22Rv1 (cell line): ENCODE data around the gene PNPLA7.

Experiments used
- H3K27ac ChIP-seq: fragments of 450-650 bp; 2 replicates; pipeline ENCODE4 v1.5.1; 2017
- CTCF ChIP-seq: fragments of 450-650 bp; IDR thresholded peaks from 2 replicates; pipeline ENCODE4 v1.5.1; 2017; ENCODE audit warnings: mild to moderate bottlenecking
- ZFX ChIP-seq: fragments of 450-650 bp; IDR thresholded peaks from 2 replicates; pipeline ENCODE4 v1.6.1; 2017; ENCODE audit warnings: antibody characterized with exemption, borderline replicate concordance

Gene PNPLA7

GRCh38 chr9:137589441-137590122, 39.4 kb upstream of the PNPLA7 start:
- TF ChIP-seq ZFX (no peak), CTCF (no peak)
- H3K27ac ChIP-seq = peak overlapping the region; percentile 67

GRCh38 chr9:137588891-137589290, 38.7 kb upstream of the PNPLA7 start:
- TF ChIP-seq CTCF = no peak
- no peak for TF ChIP-seq ZFX
- H3K27ac ChIP-seq = peak overlapping the region; percentile 67

GRCh38 chr9:137588311-137588710, 38.1 kb upstream of the PNPLA7 start:
- TF ChIP-seq ZFX (no peak), CTCF (no peak)
- H3K27ac ChIP-seq = no peak overlapping the region

DNA sequence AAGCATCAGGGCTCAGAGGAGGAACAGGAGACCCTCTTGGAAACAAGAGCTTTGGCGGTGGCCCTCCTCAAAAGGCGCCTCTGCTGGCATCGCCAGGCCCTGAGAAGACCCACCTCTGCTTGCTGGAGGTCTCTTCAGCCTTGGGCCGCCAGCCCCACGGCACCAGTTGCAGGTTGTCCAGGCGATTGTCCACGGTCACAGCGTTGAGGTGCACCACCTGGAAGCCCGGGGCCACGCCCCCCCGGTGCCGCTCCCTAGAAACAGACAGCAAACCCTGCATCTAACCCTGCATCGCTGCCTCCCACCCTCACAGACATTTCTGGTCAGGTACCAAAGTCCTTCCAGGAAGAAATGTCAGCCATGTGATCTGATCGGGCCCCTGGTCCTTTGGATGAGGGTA, 36.7 kb upstream of the PNPLA7 start:
- no peak for TF ChIP-seq CTCF
- no peak for TF ChIP-seq ZFX
- H3K27ac ChIP-seq = no peak overlapping the region

DNA sequence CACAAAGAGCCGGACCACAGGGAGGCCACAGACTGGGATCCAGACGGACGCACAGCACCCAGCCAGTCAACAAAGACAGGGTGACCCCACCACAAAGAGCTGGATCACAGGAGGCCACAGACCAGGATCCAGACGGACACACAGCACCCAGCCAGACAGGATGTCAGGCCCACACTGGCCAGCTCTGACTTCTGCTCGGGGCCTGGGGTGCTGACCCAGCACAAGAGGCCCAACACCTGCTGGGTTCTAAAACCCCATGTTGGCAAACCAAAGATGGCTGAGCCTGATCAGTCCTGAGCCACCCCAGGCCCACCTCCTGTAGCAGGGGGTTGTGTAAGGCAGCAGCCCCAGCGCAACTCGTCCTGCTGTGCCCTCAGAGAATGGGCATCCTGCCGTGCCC, 33.8 kb upstream of the PNPLA7 start:
- TF ChIP-seq CTCF = no peak
- TF ChIP-seq ZFX = no peak
- H3K27ac ChIP-seq = no peak overlapping the region

- TF ChIP-seq ZFX (no peak), CTCF (no peak)
- H3K27ac ChIP-seq = no peak overlapping the region
These were observed 33.1 kb upstream of the PNPLA7 start for GRCh38 chr9:137583347-137583746.

DNA sequence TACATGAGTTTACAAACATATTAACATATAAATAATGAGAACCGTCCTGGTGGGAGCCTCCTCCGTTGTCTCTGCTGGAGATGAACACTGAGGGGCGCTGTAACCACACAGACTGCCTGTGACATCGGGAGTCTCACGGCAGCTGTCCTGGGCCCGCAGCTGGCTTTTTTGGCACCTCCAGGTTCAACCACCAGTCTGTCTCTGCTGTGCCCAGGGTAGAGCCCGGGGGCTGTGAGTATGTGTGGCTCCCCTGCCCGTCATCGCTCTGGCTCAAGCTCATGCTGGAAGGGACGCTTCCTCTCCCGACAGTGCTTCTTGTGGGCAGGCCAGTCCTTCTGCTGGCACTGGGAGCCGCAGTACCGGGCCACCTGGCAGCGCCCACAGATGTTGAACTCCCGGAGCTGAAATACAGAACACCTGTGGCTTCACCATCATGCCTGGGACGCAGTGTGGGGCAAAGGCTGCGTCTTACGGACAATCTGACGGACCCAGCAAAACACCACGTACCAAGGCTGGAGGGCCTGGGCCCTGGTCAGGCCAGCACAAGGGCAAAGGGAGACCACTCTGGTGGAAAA, 32.2 kb upstream of the PNPLA7 start:
- no peak overlapping the region for H3K27ac ChIP-seq
- TF ChIP-seq ZFX (no peak), CTCF (peak; percentile 42)
